IPS DF 19.7 (cell line): ENCODE measurements around the gene TUT4.

ENCODE experiments used
- DNase-seq: peaks from one replicate; pipeline ENCODE4 v3.0.0-alpha.2; 2013; ENCODE audit warnings: low read depth, low spot score

Gene TUT4

DNA sequence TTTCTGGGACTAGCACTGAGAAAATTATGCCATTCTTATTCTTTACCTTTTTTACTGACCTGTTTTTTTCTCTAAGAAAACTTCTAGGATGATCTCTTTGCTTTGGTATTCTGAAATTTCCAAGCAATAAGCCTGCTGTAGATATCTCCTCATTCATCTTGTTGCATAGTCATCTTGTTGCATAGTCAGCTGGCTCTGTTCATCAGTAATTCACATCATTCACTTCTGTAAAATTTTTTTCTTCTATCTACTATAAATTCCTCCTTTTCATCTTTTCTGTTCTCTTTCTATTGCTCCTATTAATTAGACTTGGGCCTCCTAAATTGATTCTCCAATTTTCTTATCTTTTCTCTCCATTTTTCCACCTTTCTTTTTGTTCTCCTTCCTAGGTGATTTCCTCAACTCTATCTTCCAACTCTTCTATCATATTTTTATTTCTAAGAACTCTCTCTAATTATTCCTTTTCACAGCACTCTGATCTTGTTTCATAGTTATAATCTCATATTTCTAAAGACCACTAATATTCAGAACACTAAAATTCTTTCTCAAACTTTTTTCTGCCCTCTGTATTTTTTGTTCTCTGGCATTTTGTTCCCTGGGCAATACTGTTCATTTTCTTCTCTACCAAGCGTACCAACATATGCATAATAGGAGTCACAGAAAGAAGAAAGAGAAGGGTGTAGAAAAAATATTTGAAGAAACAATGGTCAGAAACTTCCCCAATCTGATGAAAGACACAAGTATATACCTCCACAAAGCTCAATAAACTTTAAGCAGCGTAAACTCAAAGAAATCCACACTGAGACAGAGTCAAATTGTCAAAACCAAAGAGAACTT, 17.7 kb downstream of the TUT4 start:
- no peak for DNase-seq

DNA sequence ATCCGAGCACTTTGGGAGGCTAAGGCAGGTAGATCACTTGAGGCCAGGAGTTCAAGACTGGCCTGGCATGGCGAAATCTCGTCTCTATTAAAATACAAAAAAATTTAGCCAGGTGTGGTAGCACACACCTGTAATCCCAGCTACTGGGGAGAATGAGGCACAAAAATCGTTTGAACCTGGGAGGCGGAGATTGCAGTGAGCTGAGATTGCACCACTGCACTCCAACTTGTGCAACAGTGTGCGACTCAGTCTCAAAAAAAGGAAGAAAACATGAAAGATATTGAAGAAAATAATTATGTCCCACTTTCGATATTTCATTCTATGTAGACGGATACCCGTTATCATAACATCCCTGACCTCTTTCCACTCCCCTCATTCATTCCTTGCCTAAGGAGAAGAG, 19.2 kb downstream of the TUT4 start:
- DNase-seq: no peak

DNA sequence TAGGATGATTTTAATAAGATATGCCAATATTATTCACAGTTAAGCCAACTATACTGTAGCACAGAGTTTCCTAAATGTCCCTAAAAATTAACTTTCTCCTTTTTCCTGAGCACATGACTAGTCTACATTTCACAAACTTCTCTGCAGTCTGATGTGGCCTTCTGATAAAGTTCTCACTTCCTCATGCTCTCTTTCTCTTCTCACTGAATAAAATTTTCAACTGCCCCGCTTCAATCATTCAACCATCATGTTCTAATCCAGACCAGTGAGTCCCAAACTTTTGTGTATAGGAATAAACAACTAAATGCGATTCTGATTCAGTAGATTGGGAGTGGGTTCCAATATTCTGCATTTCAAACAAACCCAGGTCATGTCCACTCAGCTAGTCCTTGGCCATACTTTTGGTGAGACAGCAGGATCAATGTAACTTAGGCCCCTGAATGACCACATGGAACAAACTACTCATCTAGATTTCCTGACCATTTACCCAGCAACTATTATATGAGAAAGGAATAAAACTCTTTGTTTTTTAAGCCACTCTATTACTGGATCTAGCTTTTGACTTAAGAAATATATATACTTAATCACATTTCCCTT, 20.1 kb downstream of the TUT4 start:
- DNase-seq: no peak

DNA sequence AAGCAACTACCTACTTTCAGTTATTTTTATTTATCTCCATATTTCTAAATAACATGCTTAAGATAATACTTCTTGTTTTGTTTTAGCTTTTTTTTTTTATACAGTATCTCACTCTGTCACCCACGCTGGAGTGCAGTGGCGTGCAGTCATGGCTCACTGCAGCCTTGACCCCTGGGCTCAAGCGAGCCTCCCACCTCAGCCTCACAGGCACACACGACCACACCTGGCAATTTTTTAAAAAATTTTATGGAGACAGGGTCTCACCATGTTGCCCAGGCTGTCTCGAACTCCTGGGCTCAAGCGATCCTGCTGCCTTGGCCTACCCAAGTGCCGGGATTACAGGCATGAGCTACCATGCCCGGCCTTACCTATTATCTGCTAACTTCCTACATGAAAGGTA, 20.6 kb downstream of the TUT4 start:
- no peak for DNase-seq

DNA sequence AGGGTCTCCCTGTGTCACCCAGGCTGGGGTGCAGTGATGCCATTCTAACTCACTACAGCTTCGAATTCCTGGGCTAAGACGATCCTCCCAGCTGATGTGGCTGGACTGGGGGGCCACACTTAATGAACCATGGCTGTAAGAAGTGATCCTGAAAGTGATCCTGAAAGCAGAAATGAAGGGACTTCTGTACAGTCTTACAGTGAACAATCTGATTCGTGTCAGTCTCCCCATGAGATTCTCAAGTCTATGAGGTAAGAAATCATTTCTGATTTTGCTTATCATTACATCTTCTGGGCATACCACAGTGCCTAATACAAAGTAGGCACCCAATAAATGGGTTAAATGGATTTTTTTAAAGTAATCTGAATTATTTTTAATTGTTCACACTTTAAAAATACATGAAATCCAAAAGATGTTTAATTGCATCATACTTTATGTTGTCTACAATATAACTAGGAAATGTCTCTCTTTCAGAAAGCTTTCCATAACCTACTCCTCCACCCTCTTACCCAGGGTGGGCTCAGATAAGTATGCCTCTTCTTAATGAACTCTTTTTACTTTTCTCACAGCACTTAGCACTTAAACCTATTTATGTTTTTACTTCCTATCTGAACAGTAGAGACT, 21.5 kb downstream of the TUT4 start:
- no peak for DNase-seq

DNA sequence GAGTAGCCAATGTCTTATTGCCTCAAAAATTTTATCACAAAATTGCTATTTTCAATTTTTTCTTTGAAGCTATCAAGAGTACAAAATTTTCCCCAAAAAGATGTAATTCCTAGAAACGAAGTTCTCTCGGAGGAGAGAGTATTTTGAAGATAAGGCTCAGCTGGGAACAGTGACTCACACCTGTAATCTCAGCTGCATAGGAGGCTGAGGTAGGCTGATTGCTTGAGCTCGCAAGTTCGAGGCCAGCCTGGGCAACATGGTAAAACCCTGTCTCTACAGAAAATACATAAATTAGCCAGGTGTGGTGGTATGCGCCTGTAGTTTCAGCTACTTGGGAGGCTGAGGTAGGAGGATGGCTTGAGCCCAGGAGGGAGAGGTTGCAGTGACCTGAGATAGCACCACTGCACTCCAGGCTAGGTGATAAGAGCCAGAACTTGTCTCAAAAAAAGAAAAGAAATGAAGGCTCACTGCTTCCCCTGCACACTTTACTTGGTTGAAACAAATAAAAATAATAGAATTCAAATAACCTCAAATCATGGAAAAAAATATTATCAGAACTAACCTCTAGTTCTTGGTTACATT, 22.2 kb downstream of the TUT4 start:
- no peak for DNase-seq

DNA sequence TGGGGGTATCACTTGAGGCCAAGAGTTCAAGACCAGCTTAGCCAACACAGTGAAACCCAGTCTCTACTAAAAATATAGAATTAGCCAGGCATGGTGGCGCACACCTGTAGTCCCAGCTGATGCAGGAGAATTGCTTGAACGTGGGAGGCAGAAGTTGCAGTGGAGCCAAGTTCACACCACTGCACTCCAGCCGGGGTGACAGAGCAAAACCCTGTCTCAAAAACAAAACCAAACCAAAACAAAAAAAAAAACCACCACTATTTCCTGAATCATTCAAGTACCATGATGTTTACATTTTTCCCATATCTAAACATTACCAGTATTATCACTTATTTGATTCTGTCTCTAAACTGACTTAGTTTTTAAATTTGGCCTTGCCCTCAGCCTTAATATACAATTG, 29.5 kb downstream of the TUT4 start:
- DNase-seq: no peak

DNA sequence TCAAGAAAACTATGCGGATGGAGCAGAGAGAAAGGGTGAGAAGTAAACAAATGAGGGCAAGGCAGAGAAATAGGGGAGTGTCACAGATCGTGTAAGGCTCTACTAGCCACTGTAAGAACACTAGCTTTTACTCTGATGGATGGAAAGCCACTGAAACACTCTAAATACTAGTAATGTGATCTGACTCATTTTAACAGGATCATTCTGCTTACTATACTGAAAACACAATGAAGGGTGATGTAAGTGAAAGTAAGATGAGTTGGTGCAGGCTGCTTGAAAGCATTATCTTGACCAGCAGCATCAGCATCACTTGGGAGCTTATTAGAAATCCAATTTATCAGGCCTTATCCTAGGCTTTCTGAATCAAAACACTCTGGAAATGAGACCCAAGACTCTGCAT, 32.7 kb downstream of the TUT4 start:
- no peak for DNase-seq

DNA sequence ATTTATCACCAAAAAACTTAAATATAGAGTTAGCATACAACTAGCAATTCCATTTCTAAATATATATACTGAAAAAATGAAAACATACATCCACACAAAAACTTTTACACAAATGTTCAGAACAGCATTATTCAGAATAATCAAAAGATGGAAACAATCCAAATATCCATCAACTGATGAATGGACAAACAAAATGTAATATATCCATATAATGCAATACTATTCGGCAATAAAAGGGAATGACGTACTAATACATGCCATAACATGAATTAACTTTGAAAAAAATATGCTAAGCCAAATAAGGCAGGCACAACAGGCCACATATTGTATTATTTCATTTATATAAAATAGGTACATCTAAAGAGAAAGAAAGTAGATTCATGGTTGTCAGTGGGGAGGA, 33.9 kb downstream of the TUT4 start:
- DNase-seq: no peak

DNA sequence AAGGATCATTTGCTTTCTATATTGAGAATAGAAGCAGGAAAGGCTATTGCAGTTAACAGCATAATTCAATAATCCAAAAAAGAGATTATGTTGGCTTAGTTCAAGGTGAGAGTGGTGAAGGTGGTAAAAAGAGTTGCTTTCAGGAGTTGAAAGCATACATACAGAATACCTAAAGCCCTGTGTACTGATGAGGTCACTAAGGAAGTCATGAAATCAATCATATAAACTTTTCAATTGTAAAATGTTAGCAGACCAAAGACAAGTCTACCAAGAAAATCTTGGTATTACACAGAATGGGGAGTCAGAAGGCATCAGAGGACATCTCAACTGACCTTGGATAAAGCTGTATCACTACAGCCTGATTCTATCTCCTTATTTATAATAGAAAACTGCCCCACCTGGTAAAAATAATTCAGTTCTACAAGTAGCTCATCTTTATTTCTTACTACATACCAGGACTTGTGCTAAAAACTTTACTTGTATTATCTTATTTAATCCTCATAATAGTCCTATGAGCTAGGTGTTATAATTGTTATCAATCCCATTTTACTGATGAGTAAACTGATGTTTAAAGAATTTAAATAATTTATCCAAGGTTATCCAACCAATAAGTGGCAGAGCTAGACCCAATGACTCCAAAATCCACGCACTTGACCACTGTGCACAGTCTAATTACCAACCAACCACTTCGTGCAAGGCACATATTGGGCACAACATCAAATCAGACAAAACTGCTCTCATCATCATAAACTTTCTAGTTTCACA, 40.9 kb downstream of the TUT4 start:
- no peak for DNase-seq

DNA sequence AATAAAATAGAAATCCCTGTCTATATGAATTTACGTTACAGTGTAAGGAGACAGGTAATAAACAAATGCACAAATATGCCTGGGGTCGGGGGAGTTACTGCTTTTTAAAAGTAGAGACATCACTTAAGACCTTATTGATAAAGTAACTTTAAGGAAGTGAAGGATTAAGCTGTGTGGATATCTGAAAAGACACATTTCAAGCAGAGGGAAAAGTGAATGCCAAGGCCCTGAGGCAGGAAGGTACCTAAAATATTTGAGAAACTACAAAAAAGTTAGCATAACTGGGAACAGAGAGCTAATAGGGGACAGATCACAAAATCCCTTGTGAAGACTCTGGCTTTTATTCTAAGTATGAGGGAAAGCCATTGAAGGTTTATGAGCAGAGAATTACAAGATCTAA, 41.5 kb downstream of the TUT4 start:
- no peak for DNase-seq

DNA sequence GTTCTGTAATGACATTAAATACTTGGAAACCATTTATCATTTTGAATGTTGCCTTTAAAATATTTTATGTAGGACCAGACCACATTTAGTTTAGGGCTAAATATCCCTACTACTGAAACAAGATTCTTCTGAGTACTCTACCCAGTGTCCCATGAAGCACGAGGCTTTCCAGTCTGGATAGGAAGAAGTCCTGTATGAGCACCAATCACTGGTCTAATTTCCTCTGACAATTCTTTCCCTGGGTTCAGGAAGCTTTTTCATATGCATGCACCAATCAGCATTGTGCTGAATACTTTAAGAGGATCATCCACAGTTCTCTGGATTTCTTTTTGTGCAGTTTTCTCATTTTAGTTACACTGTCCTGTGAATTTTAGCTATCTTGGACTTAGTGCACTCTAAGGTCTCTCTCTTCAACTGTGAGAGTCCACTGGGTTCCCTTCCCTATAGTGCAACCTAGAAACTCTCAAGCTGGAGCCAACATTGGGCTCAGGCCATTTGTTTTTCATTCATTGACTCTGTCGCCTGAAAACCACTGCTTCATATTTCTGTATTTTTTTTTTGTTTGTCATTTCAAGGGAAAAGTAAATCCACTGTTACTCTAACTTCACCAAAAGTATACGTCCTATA, 45.9 kb downstream of the TUT4 start:
- DNase-seq: no peak

DNA sequence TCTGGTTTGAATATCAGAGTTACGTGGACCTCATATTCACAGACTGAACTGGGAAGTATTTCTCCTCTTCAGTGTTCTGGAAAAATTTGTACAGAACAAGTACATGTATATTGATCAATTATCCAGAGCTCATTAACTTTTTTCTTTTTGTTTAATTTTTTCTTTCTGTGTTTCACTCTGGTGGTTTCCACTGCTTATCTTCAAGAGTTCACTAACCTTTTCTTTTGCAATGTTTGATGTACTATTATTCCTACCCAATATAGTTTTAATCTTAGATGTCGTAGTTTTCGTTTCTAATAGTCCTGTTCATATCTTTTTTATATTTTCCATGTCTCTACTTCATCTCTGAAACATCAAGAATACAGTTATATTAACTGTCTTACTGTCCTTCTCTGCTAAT, 46.5 kb downstream of the TUT4 start:
- no peak for DNase-seq

DNA sequence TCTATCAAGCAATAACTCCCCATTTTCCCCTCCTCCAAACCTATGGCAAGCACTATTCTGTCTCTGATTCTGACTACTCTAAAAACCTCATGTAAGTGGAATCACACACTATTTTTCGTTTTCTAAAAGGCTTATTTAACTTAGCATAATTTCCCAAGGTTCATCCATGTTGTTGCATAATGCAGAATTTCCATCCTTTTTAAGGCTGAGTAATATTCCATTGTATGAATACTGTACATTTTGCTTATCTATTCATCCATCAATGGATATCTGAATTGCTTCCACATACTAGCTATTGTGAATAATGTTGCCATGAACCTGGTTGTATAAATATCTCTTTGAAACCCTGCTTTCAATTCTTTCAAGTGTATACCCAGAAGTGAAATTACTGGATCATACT, 48.2 kb downstream of the TUT4 start:
- DNase-seq: no peak

DNA sequence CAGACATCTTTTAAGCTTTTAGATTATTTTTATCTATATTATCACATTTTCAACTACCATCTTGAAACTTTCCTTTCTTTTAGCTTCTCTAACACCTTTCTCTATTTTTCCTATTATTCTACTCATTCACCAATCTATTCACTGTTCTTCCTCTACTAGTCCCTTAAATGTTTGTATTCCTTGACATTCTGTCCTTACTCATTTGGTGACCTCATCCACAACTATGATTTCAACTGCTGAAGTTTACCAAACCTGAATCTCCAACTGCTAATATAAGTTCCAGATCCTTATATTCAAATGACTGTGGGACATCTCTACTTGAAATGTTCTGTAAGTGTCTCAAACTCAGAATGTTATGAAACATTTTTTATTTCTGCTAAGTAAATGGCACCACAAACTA, 49.2 kb downstream of the TUT4 start:
- no peak for DNase-seq

DNA sequence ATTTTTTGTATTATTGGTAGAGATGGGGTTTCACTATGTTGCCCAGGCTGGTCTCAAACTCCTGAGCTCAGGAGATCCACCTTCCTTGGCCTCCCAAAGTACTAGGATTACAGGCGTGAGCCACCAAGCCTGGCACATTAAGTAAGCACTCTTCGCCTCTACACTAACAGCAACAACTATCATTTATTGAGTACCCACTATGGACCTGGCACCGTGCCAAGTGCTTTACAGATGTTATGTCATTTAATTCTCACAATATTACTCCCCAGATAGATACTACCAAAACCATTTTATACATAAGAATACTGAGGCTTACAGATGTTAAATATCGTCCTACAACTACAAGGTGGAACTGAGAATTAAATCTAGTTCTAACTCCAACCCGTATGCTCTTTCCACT, 50.1 kb downstream of the TUT4 start:
- DNase-seq: no peak

DNA sequence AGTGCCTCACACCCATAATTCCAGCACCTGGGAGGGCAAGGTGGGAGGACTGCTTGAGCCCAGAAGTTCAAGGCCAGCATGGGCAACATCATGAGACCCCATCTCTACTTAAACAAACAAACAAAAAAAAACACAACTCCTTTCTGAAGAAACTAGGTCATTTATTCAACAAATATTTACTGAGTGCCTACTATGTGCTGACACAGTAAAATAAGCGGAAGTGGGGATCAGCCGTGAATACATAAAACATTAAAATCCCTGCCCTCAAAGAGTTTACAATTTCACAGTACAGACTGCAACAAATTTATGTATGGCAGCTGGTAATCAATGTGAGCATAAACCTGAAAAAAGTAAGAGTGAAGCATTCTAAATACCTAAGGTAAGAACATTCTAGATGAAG, 65.3 kb downstream of the TUT4 start:
- DNase-seq: no peak

DNA sequence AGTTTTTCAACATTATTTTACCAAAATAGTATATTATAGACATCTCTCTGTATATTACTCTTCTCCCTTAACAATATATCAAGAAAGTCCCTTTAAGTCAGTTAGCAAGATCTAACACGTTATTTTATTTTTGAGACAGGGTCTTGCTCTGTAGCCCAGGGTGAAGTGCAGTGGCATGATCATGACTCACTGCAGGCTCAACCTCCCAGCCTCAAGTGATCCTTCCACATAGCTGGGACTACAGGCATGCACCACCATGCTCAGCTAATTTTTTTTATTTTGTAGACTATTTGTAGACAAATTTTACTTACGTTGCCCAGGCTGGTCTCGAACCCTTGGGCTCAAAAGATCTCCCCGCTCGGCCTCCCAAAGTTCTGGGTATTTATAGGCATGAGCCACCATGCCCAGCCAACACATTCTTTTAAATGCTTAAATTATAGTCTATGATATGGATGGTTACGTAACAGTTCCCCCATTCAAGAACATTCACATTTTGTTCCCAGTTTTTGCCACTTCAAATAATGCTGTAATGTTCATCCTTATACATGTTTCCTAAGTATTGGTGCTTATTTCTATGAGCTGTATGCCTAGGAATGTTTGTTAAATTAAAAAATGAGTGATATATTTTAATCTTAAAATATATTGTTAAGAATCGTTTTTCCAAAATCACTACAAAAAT, 70.4 kb downstream of the TUT4 start:
- no peak for DNase-seq

DNA sequence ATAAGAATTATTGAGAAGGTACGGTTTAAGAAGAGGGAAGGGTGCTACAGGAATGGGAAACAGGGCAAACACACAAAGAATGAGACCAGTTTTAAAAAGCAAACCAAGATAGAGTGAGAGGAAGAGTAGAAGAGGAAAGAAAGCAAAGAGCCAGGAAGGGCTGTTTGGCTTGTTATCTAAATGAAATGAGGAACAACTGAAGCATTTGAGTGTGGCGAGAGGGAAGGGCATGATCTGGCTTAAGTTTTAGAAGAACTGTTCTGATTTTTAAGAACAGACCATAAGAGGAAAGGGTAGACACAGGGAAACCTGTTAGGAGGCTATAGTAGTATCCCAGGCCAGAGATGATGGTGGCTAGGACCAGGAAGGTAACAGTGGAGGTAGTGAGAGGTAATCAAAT, 73.8 kb downstream of the TUT4 start:
- DNase-seq: no peak

DNA sequence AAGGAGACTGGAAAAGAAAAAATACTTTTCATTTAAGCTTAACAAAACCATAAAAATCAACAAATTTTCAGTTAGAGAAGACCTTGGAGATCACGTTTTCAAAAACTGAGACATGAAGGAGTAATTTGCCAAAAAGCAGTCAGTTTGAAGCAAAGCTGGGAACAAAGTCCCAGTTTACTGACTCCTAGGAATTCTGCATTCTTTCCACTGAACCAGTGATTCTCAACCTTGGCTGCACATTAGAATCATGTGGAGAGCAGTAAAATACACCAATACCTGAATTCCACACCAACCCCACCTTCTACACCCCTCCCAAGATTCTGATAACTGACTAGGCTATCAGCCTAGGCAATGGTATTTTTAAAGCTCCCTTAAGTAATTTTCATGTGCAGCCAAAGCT, 75.0 kb downstream of the TUT4 start:
- no peak for DNase-seq

DNA sequence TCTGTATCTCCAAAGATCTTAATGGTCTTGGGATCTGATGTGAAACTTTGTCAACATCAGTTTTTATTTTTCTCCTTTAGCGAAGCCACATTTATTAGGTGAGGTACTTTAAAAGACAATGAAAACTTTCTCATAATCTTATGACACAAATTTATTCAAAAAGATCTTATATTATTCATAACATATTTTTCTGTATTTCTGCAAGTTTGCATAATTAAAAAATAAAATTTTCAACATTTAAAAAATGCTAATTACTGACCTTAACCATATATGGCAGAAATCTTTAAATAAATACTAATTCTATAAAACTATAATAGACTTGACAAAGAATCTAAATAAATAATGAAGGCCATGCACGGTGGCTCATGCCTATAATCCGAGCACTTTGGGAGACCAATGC, 75.9 kb downstream of the TUT4 start:
- DNase-seq: no peak
